Stimulated activated CD4-positive, alpha-beta T cell treated with anti-CD3 and anti-CD28 coated beads, Interleukin-12 subunit alpha, Interleukin-12 subunit beta, amount 100 ng/mL, for 4 hours (primary cell): ENCODE results near the gene IGSF10.

Experiments used
- DNase-seq: peaks from one replicate; pipeline ENCODE4 v3.0.0-alpha.2; 2020

The IGSF10 gene

GRCh38 chr3:151412989-151413388 is 47.9 kb downstream of the IGSF10 start:
- DNase-seq: no peak
